Measurements from ENCODE around the gene TMEM62. TPM values are rescaled to one million over a fixed set of nuclear protein-coding genes. Genes with fewer than 3 reads are reported as not detected.

TMEM62 gene
- total and polyA plus RNA-seq, 9 of the 15 experiments (the other 6 are each of a cell fraction or from before 2014, with no cell fraction given), result 4.4 to 16.6 (median 11.1) TPM

DNA sequence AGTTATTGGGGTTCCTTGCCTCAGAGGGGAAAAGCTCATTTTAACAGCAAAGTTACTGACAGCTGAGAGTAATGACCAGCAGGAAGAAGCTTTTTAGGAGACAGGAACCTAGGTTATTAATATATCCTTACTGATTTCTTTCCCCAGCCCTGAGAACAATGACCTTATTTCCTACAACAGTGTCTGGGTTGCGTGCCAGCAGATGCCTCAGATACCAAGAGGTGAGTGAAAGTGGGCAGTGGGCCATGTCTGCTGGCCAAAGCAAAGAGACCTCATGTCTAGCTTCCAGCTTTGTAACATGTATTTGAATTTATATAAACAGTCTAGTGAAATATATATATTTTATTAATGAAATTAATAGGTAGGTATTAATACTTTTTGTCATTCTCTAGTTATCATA lies 56.8 kb downstream of the TMEM62 start:
- no peak for ATAC-seq
- H3K27me3 ChIP-seq (ENCODE audit: control insufficient read depth in 2 of 2, insufficient read depth in 2 of 2, low read length in 2 of 2), result no peaks in the 10 kb centered on the region
- POLR2A ChIA-PET, result interaction anchor here (0.7 to 1.1 kb wide), 2 partner anchors 10 to 1337 kb away, joined by 3 read pairs; no protein-coding TSS in a partner anchor
- no peaks in the 10 kb centered on the region for H3K9me1 ChIP-seq (ENCODE audit: control insufficient read depth, insufficient read depth, low read length)
- no peak overlapping the region for H3K9ac ChIP-seq (ENCODE audit: insufficient read depth in 1 of 2, low read depth in 2 of 2, low read length in 2 of 2)
- in situ Hi-C loops (cut with MboI) (no loop called here), intact Hi-C loops (cut with micrococcal nuclease) (no loop called here)
- no peak overlapping the region for H2AFZ ChIP-seq (ENCODE audit: low read depth, low read length)
- DNase-seq (ENCODE audit: extremely low read depth in 1 of 4, low spot score in 3 of 4), result no peak
- FAIRE-seq, result no peak
- no peaks in the 10 kb centered on the region for H4K20me1 ChIP-seq (replicated peaks; ENCODE audit: control insufficient read depth, insufficient read depth, low read length)
- H3K4me2 ChIP-seq (ENCODE audit: insufficient read depth, low read length), result no peak overlapping the region
- H3K9me3 ChIP-seq (replicated peaks; ENCODE audit: control insufficient read depth, insufficient read depth, low read depth, low read length), result no peaks in the 10 kb centered on the region
- no peak overlapping the region for H3K27ac ChIP-seq (ENCODE audit: extremely low read depth, low read depth, low read length)
- no peak overlapping the region for H3K4me3 ChIP-seq
- BruUV-seq (replicated peaks), result no TSS peak
- peaks cover 0 to 2% of the 10 kb centered on the region in 2 experiments; a peak in 2 of 5 replicates for H3K4me1 ChIP-seq (replicated peaks in 1 of 2; ENCODE audit: control insufficient read depth in 2 of 2, insufficient read depth in 2 of 2, low read length in 2 of 2)
- H3K36me3 ChIP-seq (ENCODE audit: control insufficient read depth, insufficient read depth, low read length), result peaks cover 63% of the 10 kb centered on the region
- H3K79me2 ChIP-seq (ENCODE audit: control insufficient read depth, insufficient read depth, low read length), result peaks cover 18% of the 10 kb centered on the region
- 100% methylated on average over 1 of the region's 1 CpG for WGBS (ENCODE audit: insufficient coverage, low coverage, missing lambda C conversion rate)
- TF ChIP-seq, protein P1, sequence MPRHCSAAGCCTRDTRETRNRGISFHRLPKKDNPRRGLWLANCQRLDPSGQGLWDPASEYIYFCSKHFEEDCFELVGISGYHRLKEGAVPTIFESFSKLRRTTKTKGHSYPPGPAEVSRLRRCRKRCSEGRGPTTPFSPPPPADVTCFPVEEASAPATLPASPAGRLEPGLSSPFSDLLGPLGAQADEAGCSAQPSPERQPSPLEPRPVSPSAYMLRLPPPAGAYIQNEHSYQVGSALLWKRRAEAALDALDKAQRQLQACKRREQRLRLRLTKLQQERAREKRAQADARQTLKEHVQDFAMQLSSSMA (CRISPR knock-in tag; IDR thresholded peaks at IDR 0.05), result no peak
- TF ChIP-seq, protein P2, sequence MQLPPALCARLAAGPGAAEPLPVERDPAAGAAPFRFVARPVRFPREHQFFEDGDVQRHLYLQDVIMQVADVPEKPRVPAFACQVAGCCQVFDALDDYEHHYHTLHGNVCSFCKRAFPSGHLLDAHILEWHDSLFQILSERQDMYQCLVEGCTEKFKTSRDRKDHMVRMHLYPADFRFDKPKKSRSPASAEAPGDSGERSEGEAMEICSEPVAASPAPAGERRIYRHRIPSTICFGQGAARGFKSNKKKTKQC (CRISPR knock-in tag; IDR thresholded peaks at IDR 0.05), result no peak
- TF ChIP-seq, protein P3, sequence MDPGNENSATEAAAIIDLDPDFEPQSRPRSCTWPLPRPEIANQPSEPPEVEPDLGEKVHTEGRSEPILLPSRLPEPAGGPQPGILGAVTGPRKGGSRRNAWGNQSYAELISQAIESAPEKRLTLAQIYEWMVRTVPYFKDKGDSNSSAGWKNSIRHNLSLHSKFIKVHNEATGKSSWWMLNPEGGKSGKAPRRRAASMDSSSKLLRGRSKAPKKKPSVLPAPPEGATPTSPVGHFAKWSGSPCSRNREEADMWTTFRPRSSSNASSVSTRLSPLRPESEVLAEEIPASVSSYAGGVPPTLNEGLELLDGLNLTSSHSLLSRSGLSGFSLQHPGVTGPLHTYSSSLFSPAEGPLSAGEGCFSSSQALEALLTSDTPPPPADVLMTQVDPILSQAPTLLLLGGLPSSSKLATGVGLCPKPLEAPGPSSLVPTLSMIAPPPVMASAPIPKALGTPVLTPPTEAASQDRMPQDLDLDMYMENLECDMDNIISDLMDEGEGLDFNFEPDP (CRISPR knock-in tag; IDR thresholded peaks at IDR 0.05), result no peak
- TF ChIP-seq PRMT5 (CRISPR knock-in tag; IDR thresholded peaks at IDR 0.05) (no peak), CCAR2 (IDR thresholded peaks at IDR 0.05; ENCODE audit: low read depth, low read length) (no peak), TAF9B (IDR thresholded peaks at IDR 0.05; ENCODE audit: partially characterized antibody) (no peak), OTX1 (CRISPR knock-in tag; IDR thresholded peaks at IDR 0.05) (no peak), XRCC5 (IDR thresholded peaks at IDR 0.05; ENCODE audit: low read depth, low read length) (no peak), NBN (IDR thresholded peaks at IDR 0.05; ENCODE audit: low read depth) (no peak), PHTF2 (CRISPR knock-in tag; IDR thresholded peaks at IDR 0.05) (no peak), RBM34 (IDR thresholded peaks at IDR 0.05; ENCODE audit: borderline replicate concordance, insufficient read depth, low read length) (no peak)
- TF ChIP-seq, protein P4, sequence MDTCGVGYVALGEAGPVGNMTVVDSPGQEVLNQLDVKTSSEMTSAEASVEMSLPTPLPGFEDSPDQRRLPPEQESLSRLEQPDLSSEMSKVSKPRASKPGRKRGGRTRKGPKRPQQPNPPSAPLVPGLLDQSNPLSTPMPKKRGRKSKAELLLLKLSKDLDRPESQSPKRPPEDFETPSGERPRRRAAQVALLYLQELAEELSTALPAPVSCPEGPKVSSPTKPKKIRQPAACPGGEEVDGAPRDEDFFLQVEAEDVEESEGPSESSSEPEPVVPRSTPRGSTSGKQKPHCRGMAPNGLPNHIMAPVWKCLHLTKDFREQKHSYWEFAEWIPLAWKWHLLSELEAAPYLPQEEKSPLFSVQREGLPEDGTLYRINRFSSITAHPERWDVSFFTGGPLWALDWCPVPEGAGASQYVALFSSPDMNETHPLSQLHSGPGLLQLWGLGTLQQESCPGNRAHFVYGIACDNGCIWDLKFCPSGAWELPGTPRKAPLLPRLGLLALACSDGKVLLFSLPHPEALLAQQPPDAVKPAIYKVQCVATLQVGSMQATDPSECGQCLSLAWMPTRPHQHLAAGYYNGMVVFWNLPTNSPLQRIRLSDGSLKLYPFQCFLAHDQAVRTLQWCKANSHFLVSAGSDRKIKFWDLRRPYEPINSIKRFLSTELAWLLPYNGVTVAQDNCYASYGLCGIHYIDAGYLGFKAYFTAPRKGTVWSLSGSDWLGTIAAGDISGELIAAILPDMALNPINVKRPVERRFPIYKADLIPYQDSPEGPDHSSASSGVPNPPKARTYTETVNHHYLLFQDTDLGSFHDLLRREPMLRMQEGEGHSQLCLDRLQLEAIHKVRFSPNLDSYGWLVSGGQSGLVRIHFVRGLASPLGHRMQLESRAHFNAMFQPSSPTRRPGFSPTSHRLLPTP (IDR thresholded peaks at IDR 0.05; ENCODE audit: borderline replicate concordance, extremely low read depth, insufficient read length), result no peak
- TF ChIP-seq, protein P5, sequence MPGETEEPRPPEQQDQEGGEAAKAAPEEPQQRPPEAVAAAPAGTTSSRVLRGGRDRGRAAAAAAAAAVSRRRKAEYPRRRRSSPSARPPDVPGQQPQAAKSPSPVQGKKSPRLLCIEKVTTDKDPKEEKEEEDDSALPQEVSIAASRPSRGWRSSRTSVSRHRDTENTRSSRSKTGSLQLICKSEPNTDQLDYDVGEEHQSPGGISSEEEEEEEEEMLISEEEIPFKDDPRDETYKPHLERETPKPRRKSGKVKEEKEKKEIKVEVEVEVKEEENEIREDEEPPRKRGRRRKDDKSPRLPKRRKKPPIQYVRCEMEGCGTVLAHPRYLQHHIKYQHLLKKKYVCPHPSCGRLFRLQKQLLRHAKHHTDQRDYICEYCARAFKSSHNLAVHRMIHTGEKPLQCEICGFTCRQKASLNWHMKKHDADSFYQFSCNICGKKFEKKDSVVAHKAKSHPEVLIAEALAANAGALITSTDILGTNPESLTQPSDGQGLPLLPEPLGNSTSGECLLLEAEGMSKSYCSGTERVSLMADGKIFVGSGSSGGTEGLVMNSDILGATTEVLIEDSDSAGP (CRISPR knock-in tag; IDR thresholded peaks at IDR 0.05), result no peak
- TF ChIP-seq, protein P6, sequence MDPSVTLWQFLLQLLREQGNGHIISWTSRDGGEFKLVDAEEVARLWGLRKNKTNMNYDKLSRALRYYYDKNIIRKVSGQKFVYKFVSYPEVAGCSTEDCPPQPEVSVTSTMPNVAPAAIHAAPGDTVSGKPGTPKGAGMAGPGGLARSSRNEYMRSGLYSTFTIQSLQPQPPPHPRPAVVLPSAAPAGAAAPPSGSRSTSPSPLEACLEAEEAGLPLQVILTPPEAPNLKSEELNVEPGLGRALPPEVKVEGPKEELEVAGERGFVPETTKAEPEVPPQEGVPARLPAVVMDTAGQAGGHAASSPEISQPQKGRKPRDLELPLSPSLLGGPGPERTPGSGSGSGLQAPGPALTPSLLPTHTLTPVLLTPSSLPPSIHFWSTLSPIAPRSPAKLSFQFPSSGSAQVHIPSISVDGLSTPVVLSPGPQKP (CRISPR knock-in tag; IDR thresholded peaks at IDR 0.05), result no peak
- CTCF ChIA-PET (ENCODE audit: low intra/inter-chr PET ratio), result no interaction called here

All from K562 (cell line).